GM21619 (cell line): ENCODE results near the gene DYRK1A.

Source experiments
- ATAC-seq: cut with Tn5 transposase; IDR thresholded peaks from one replicate; pipeline ENCODE4 v1.9.1; 2021; ENCODE audit not compliant: unreplicated experiment

DYRK1A gene

GRCh38 chr21:37475186-37475868 is 108.8 kb downstream of the DYRK1A start:
- no peak for ATAC-seq

DNA sequence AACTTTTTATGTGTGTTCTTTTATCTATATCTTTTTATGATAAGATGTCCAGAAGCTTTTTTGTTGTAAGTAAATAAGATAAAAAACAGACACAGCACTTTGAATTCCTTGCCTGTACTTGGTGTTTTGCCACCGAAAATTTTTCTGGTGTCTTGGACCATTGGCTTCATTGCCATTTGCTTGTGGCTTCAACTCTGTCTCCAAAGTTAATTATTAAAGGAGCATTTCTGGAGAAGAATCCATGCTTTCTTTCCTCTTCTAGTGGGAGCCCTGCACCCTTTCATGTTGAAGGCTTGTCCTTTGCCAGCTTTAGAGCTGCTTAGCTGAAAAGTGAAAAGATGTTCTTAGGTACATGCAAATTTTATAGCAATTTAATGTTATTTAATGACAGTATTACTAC is 112.2 kb downstream of the DYRK1A start:
- no peak for ATAC-seq

DNA sequence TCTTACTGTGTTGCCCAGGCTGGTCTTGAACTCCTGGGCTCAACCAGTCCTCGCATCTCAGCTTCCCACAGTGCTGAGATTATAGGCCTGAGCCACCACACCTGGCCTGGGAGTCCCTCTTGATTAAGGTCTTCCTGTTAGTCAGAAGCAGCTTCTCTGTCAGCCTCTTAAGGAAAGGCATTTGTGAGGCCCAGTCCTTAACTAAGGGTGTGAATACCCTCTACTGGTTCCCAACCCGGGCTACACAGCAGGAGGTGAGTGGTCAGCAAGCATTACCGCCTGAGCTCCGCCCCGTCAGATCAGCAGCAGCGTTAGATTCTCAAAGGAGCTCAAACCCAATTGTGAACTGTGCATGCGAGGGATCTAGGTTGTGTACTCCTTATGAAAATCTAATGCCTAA is 117.2 kb downstream of the DYRK1A start:
- no peak for ATAC-seq

DNA sequence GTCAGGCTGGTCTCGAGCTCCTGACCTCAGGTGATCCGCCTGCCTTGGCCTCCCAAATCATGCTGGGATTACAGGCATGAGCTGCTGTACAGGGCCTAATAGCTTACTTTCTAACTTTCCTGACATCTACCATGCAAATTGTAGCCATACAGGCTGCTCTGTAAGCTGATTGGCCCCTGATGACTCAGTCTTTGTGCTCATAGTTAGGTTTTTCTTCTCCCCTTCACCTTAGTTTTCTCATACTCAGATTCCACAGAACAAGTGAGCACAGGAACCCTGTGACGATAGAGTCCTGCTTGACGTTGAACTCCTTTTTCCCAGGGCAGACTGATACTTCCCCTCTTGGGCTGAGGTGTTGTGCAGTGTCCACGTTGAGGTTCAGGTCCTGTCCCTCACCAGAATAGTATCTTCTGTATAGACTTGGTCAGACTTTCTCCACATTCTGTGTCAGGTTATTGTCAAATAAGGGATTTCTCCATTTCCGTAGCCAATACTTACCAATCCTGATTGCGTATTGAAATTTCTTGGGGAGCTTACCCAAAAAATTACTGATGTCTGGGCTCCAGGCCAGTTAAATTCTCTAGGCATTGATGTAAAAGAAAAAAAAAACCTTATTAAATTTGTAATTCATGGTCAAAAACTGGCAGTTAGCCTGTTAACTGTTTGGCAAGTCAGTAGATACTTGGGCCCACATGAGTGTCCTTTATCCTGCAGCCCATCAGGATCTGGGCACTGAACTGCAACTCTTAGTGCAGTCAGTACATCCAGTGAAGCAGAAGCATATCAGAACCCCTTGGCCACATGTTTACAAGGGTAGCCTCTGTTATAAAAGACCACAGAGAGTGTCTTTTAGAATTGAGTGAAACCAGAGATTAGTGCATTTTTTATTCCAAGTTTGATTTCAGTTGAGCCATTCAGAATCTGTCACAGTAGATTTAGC is 118.2 kb downstream of the DYRK1A start:
- no peak for ATAC-seq

DNA sequence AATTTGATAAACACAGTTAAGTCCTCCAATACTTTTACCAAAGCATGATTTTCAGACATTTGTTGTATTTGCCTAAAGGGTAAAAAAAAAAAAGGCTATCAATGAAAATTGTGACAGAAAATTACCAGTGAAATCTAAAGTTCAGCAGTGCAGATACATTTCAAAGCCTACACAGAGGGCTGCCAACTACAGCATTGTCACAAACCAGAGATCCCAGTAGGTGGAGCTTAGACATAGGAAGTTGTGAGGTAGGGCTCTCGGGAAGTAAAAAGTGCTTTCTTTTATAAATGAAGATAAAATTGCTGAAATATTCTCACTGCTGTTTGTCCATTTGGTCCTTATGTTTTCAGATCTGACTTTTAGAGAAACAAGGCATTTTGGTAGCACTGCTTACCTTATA is 123.0 kb downstream of the DYRK1A start:
- no peak for ATAC-seq

- no peak for ATAC-seq
These were observed 123.5 kb downstream of the DYRK1A start for GRCh38 chr21:37490084-37490483.

DNA sequence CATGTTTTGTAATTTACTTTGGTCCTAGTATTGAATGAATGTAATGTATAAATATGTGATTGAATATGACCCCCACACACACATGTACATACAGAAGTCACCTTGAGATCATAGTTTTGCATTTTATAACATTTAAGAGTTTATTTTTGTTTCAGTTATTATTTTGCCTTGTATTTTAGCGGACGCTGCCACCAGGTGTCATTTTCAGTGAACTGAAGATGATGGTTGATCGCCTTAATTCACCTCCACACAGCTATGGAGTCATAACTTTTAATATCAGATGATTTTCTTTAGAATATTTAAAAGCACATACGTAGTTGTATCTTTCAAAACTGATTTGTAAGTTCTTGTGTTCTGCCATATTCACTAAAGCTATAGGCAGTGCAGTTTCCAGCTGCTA is 130.4 kb downstream of the DYRK1A start:
- ATAC-seq, result no peak

DNA sequence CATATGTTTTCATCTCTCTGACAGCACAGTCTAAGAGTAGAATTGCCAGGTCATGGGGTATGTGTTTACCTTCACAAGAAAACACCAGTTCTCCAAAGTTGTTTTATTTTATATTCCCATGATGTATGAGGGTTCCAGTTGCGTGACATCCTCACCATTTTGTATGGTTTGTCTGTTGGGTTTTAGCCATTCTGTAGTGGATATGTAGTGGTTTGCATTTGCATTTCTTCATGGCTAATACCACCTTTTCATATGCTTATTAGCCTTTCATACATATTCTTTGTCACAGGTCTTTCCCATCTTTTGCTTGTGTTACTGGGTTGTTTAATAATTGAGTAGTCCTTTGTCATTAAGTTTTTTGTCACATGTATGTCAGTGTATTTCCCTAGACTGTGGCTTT is 132.1 kb downstream of the DYRK1A start:
- no peak for ATAC-seq

DNA sequence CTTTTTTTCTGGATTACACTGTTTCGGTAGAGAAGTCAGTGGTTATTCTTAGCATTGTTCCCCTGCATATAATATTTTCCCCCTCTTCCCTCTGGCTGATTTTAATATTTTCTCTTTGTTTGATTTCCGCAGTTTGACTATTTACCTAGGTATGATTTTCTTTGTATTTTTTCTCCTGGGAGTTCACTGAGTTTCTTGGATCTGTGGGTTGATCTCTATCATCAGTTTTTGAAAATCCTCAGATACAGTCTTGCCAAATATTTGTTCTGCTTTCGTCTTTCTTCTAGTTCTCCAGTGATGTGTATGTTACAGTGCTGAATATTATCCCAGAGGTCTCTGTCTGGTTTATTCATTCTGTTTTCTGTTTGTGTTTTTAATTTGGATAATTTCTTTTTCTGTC is 136.4 kb downstream of the DYRK1A start:
- ATAC-seq, result no peak

DNA sequence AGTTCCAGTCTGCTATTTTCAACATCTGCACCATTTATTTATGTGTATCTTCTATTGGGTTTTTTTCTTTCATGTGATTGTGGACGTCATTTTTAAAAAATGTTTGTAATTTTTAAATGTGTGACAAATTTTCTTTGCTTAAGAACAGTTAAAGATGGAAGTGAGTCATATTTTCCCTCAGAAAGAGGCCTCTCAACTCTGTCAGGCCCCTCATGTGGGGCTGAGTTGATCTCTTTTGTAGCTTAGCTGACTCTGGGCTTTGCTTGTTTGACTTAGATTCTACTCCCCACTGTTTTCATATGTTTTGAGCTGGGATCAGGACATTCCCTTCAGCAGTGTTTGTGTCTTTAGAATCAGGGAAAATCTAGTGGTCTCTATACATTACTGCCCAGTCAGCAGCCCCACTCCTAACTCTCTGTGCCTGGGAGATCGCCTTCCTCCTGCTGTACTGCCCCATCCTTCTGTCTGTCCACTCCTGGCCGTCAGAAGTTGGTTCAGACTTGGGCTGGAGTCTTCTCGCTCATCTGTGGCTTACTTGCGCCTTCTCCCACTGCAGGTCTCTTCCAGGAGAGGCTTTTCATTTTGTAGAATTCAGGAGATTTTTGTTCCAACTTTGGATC is 137.4 kb downstream of the DYRK1A start:
- no peak for ATAC-seq

- no peak for ATAC-seq
These were observed 139.4 kb downstream of the DYRK1A start for GRCh38 chr21:37505963-37506362.

GRCh38 chr21:37507716-37508115 is 141.1 kb downstream of the DYRK1A start:
- ATAC-seq, result no peak

DNA sequence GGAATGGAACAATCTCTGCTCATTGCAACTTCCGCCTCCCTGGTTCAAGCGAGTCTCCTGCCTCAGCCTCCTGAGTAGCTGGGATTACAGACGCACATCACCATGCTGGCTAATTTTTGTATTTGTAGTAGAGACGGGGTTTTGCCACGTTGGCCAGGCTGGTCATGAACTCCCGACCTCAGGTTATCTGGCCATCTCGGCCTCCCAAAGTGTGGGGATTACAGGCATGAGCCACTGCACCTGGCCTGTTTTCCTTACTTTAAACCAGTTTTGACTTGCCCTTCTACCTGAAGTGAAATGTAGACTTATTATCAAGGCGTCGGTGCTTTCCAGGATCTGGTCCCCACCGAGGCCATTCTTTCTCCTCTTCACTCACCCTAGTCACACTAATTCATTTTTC is 141.8 kb downstream of the DYRK1A start:
- ATAC-seq, result no peak

- ATAC-seq, result no peak
These were observed 143.3 kb downstream of the DYRK1A start for GRCh38 chr21:37509802-37510393.

DNA sequence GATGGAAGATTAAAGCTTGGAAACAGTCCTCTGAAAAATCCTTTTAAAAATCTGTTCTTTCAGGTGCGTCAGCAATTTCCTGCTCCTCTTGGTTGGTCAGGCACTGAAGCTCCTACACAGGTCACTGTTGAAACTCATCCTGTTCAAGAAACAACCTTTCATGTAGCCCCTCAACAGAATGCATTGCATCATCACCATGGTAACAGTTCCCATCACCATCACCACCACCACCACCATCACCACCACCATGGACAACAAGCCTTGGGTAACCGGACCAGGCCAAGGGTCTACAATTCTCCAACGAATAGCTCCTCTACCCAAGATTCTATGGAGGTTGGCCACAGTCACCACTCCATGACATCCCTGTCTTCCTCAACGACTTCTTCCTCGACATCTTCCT is 145.3 kb downstream of the DYRK1A start:
- no peak for ATAC-seq

DNA sequence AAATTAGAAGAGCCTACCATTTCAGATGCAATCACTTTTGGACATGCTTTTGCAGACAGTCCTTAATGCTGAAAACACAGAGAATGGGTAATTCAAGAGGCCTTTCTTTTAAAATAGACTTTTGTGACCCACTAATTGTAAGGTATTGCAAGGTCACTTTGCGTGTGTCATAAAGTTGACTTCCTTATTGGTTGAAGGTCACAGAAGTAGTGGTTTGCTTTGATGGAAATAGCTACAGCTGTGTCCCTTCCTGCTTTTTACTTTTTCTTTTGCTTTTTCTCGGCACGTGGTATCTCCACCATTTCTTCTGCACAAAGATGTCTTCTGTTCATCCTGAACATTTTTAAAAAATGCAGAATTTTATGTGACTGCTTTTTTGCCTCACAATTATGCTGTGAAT is 146.8 kb downstream of the DYRK1A start:
- no peak for ATAC-seq

DNA sequence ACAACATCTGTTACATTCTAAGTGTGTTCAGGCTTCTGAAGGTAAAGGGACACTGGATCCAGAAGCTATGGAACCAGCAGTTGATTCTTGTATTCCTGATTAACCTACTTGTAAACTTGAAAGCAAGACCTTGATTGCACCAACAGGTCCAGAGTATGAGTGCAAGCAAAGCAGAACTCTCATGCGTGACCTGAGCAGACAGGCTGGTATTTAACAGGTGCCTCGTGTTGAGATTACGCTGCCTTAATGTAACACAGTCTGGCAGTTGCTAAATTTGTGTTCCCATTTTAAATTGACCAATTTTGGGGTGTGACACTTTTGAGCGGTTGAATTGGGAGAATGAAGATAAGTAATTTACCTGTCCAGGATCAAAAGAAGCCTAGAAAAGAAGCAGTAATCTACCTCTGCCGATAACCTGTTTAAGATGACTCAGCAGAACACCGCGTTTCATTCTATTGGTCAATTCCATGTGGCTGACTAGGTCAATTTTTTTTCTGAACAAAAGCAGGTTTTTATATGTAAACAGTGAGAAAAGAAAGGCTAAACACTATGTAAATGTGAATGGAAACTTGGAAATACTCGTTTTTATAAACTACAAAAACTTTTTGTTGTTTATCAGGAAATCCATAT is 147.6 kb downstream of the DYRK1A start:
- ATAC-seq, result no peak

DNA sequence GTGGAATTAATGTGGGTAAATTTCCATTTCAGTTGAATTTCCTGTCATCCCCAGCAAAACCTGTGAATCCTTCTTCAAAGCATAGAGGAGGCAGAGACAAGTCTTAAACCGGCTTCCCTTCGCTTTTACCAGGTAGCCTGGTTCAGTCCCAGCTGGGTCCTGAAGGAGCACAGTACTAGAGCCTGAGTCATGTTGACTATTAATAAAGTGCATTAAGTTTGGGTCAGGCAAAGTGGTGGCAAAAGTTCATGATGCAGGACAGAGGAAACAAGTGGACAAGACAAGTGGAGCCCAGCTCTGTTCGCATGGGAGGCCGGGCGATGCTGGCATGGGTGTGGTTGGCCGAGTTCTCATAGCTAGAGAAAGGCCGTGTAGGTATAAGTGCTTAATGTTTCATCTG is 150.4 kb downstream of the DYRK1A start:
- ATAC-seq, result no peak

DNA sequence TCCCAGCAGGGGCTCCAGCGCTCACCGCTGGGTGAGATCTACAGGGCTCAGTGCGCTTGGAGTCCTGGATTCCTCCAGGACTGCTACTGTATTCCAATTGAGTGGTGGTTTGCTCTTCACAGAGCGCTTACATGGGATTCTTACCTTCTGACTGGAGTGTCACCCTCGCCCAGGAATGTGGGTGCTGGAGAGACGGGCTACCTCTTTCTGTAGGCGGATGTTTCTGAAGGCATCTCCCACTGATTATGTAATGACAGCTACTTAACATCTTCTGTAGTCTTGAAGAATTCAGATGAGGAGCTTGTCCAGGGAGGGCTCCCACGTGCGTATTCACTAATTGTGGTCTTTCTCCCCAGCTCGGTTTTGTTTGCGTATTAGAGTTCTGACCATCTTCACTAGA is 154.2 kb downstream of the DYRK1A start:
- ATAC-seq, result no peak

- ATAC-seq, result no peak
These were observed 155.1 kb downstream of the DYRK1A start for GRCh38 chr21:37521658-37522057.

GRCh38 chr21:37522641-37523295 is 156.2 kb downstream of the DYRK1A start:
- ATAC-seq, result no peak
